ENCODE data around the gene HMGXB4. TPM values are rescaled to one million over a fixed set of nuclear protein-coding genes. Genes with fewer than 3 reads are reported as not detected.

Gene HMGXB4
- total and polyA plus RNA-seq, 2 of the 13 experiments (the other 11 are each of a cell fraction or from before 2014, with no cell fraction given): 13.9 to 16.3 TPM

DNA sequence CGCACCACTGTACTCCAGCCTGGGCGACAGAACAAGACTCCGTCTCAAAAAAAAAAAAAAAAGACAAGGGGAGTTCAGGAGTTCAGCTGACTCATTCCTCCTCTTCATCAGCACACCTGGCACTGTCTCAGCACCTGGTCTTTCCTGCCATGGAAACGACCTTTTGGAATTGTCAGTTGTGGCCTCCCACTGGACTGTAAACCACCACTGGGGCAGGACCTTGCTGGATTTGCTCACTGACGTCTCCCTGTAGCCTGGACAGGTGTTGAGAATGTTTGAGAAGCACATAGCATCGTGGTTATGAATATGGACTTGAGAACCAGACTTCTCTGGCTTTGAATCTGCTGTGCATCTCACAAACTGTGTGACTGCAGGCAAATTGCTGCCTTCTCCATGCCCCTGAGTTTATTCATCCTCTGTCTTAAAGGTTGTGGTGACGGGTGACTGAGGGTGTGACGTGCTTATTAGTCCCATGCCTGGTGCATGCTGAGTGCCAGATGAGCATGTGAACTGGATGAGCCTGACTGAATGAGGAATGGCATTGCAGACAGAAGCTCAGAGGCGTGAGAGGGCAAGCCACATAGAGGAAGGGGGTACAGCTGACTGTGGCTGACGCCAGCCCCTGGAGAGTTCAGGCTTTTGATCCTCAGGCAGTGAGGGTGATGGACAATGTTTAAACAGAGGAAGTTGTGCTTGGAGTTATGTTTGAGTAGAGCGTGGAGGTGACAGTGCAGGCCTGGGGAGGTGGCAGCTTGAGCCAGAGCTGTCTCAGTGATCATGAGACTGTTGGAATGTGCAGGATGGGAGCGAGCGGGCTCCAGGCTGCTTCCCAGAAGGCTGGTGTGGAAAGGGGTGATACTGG, 55.1 kb downstream of the HMGXB4 start (continued):
- TF ChIP-seq, protein P1, sequence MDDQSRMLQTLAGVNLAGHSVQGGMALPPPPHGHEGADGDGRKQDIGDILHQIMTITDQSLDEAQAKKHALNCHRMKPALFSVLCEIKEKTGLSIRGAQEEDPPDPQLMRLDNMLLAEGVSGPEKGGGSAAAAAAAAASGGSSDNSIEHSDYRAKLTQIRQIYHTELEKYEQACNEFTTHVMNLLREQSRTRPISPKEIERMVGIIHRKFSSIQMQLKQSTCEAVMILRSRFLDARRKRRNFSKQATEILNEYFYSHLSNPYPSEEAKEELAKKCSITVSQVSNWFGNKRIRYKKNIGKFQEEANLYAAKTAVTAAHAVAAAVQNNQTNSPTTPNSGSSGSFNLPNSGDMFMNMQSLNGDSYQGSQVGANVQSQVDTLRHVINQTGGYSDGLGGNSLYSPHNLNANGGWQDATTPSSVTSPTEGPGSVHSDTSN (CRISPR knock-in tag; IDR thresholded peaks at IDR 0.05; ENCODE audit: borderline replicate concordance): no peak
- TF ChIP-seq, protein P2, sequence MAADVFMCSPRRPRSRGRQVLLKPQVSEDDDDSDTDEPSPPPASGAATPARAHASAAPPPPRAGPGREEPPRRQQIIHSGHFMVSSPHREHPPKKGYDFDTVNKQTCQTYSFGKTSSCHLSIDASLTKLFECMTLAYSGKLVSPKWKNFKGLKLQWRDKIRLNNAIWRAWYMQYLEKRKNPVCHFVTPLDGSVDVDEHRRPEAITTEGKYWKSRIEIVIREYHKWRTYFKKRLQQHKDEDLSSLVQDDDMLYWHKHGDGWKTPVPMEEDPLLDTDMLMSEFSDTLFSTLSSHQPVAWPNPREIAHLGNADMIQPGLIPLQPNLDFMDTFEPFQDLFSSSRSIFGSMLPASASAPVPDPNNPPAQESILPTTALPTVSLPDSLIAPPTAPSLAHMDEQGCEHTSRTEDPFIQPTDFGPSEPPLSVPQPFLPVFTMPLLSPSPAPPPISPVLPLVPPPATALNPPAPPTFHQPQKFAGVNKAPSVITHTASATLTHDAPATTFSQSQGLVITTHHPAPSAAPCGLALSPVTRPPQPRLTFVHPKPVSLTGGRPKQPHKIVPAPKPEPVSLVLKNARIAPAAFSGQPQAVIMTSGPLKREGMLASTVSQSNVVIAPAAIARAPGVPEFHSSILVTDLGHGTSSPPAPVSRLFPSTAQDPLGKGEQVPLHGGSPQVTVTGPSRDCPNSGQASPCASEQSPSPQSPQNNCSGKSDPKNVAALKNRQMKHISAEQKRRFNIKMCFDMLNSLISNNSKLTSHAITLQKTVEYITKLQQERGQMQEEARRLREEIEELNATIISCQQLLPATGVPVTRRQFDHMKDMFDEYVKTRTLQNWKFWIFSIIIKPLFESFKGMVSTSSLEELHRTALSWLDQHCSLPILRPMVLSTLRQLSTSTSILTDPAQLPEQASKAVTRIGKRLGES (CRISPR knock-in tag; IDR thresholded peaks at IDR 0.05; ENCODE audit: borderline replicate concordance): no peak
- TF ChIP-seq SRSF1 (optimal IDR thresholded peaks at IDR 0.05; ENCODE audit: low read depth, low read length) (no peak), ZNF326 (CRISPR knock-in tag; IDR thresholded peaks at IDR 0.05; ENCODE audit: borderline replicate concordance) (no peak), CENPT (CRISPR knock-in tag; IDR thresholded peaks at IDR 0.05; ENCODE audit: low read depth) (no peak), HDAC2 (CRISPR knock-in tag; IDR thresholded peaks at IDR 0.05) (0 out of 2 replicates have a peak, but pooled peaks have one; percentile 79), KAT2B (IDR thresholded peaks at IDR 0.05; ENCODE audit: borderline replicate concordance, low read depth, low read length) (no peak), MAFG (CRISPR knock-in tag; IDR thresholded peaks at IDR 0.05) (no peak), SP4 (CRISPR knock-in tag; IDR thresholded peaks at IDR 0.05) (no peak), KAT7 (CRISPR knock-in tag; IDR thresholded peaks at IDR 0.05; ENCODE audit: borderline replicate concordance) (no peak), SOX5 (CRISPR knock-in tag; IDR thresholded peaks at IDR 0.05; ENCODE audit: borderline replicate concordance) (peak; percentile 62; the same call in 1 of the 2 replicates), SYNCRIP (IDR thresholded peaks at IDR 0.05; ENCODE audit: insufficient read depth, low read depth, low read length) (no peak), DNMT3B (CRISPR knock-in tag; conservative IDR thresholded peaks at IDR 0.05) (no peak), NFE2 (CRISPR knock-in tag; IDR thresholded peaks at IDR 0.05) (no peak)
- TF ChIP-seq, protein P3, sequence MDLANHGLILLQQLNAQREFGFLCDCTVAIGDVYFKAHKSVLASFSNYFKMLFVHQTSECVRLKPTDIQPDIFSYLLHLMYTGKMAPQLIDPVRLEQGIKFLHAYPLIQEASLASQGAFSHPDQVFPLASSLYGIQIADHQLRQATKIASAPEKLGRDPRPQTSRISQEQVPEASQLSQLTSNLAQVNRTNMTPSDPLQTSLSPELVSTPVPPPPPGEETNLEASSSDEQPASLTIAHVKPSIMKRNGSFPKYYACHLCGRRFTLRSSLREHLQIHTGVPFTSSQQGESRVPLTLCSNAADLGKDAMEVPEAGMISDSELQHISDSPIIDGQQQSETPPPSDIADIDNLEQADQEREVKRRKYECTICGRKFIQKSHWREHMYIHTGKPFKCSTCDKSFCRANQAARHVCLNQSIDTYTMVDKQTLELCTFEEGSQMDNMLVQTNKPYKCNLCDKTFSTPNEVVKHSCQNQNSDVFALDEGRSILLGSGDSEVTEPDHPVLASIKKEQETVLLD (CRISPR knock-in tag; IDR thresholded peaks at IDR 0.05; ENCODE audit: low read depth): no peak
- TF ChIP-seq, protein P4, sequence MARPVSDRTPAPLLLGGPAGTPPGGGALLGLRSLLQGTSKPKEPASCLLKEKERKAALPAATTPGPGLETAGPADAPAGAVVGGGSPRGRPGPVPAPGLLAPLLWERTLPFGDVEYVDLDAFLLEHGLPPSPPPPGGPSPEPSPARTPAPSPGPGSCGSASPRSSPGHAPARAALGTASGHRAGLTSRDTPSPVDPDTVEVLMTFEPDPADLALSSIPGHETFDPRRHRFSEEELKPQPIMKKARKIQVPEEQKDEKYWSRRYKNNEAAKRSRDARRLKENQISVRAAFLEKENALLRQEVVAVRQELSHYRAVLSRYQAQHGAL (CRISPR knock-in tag; IDR thresholded peaks at IDR 0.05; ENCODE audit: not compliant biosample characterization): no peak
- TF ChIP-seq, protein P5, sequence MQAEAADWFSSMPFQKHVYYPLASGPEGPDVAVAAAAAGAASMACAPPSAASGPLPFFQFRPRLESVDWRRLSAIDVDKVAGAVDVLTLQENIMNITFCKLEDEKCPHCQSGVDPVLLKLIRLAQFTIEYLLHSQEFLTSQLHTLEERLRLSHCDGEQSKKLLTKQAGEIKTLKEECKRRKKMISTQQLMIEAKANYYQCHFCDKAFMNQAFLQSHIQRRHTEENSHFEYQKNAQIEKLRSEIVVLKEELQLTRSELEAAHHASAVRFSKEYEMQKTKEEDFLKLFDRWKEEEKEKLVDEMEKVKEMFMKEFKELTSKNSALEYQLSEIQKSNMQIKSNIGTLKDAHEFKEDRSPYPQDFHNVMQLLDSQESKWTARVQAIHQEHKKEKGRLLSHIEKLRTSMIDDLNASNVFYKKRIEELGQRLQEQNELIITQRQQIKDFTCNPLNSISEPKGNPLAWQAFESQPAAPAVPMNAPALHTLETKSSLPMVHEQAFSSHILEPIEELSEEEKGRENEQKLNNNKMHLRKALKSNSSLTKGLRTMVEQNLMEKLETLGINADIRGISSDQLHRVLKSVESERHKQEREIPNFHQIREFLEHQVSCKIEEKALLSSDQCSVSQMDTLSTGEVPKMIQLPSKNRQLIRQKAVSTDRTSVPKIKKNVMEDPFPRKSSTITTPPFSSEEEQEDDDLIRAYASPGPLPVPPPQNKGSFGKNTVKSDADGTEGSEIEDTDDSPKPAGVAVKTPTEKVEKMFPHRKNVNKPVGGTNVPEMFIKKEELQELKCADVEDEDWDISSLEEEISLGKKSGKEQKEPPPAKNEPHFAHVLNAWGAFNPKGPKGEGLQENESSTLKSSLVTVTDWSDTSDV (CRISPR knock-in tag; IDR thresholded peaks at IDR 0.05): no peak
- TF ChIP-seq, protein P6, sequence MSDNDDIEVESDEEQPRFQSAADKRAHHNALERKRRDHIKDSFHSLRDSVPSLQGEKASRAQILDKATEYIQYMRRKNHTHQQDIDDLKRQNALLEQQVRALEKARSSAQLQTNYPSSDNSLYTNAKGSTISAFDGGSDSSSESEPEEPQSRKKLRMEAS (IDR thresholded peaks at IDR 0.05): peak; percentile 69; the same call in 1 of the 2 replicates
- TF ChIP-seq, protein P7, sequence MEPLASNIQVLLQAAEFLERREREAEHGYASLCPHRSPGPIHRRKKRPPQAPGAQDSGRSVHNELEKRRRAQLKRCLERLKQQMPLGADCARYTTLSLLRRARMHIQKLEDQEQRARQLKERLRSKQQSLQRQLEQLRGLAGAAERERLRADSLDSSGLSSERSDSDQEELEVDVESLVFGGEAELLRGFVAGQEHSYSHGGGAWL (CRISPR knock-in tag; IDR thresholded peaks at IDR 0.05): 0 out of 2 replicates have a peak, but pooled peaks have one; percentile 40

All from HepG2 (cell line).